Sigmoid colon (tissue), 7 donors: ENCODE data around the gene PADI1. TPM values are rescaled to one million over a fixed set of nuclear protein-coding genes. Genes with fewer than 3 reads are reported as not detected.

Source experiments
- DNase-seq: peaks from one replicate; pipeline ENCODE4 v3.0.0-alpha.2; 2019
- H3K27ac ChIP-seq, 4 donors: fragments of 200-600 bp; sonication (generic); one replicate each; pipeline ENCODE4 v1.5.1; 2016 to 2019; ENCODE audit warnings: mild to moderate bottlenecking in 1 of 4
- H3K27me3 ChIP-seq, 3 donors: fragments of 200-600 bp; sonication (generic); one replicate each; pipeline ENCODE4 v1.5.1; 2019; ENCODE audit warnings: mild to moderate bottlenecking in 1 of 3
- H3K36me3 ChIP-seq, 4 donors: fragments of 200-600 bp; sonication (generic); one replicate each; pipeline ENCODE4 v1.5.1; 2016 to 2019
- H3K4me1 ChIP-seq, 4 donors: fragments of 200-600 bp; sonication (generic); one replicate each; pipeline ENCODE4 v1.5.1; 2017 to 2019
- H3K4me3 ChIP-seq, 4 donors: fragments of 200-600 bp; sonication (generic); one replicate each; pipeline ENCODE4 v1.5.1; 2017 to 2019; ENCODE audit warnings: mild to moderate bottlenecking in 2 of 4, moderate library complexity in 1 of 4
- H3K9me3 ChIP-seq, 4 donors: fragments of 200-600 bp in 3 of 4; sonication (generic) in 3 of 4; one replicate each; pipeline versions ENCODE4 v1.5.1 to v1.6.1; 2013 to 2019
- CTCF ChIP-seq, 4 experiments: fragments of 450-650 bp in 3 of 4; fragments of 200-600 bp in 1 of 4; IDR thresholded peaks; one replicate each; pipeline ENCODE4 v1.5.1; 2016 to 2019; ENCODE audit warnings: antibody characterized with exemption in 4 of 4, mild to moderate bottlenecking in 3 of 4, moderate library complexity in 2 of 4
- EP300 ChIP-seq, 4 donors: sonication (generic); formaldehyde crosslinking; IDR thresholded peaks; one replicate each; pipeline ENCODE4 v1.6.1; 2017; ENCODE audit warnings: antibody characterized with exemption in 4 of 4
- POLR2A ChIP-seq, 2 donors: fragments of 450-650 bp; IDR thresholded peaks; one replicate each; pipeline ENCODE4 v1.6.1; 2016; ENCODE audit warnings: antibody characterized with exemption in 2 of 2, mild to moderate bottlenecking in 2 of 2, moderate library complexity in 2 of 2
- POLR2AphosphoS5 ChIP-seq, 4 donors: sonication (generic); formaldehyde crosslinking; IDR thresholded peaks; one replicate each; pipeline ENCODE4 v1.6.1; 2017; ENCODE audit warnings: antibody characterized with exemption in 4 of 4
- WGBS, 2 donors: extraction: QIAGEN DNeasy Blood & Tissue Kit; methylation state at CpG; one replicate each; pipeline ENCODE4 v1.1.7; 2013; 5-methylcytosine and 5-hydroxymethylcytosine counted together
- intact Hi-C: fragments of 100-400 bp; cut with DNase I; formaldehyde crosslinking; loops from one replicate; pipeline ENCODE4 v1.15.1; 2023
- polyA plus RNA-seq, 3 donors: library from polyadenylated mRNA; stranded (reverse); fragments of 200-250 nt; gene quantifications; one replicate each; pipeline ENCODE4 v1.2.3, GENCODE V29; 2013
- total RNA-seq, 4 donors: library from RNA; depleted of rRNA; stranded (reverse); fragments of >200 nt; gene quantifications; one replicate each; pipeline ENCODE4 v1.1.0, GENCODE V29; 2016
- donor health status: healthy with polysubstance abuse.
- donor health status: Bipolar disorder and iron deficiency.
- donor health status: healthy.

PADI1 gene
- total RNA-seq (not detected), polyA plus RNA-seq (under 1 TPM; under 0.01 to 0.92 (median 0.63) TPM)

- Histone ChIP-seq H3K27me3 (no peaks in the 10 kb centered on the region), H3K4me1 (no peaks in the 10 kb centered on the region), H3K9me3 (no peaks in the 10 kb centered on the region), H3K27ac (no peak within 1 kb of the TSS), H3K4me3 (no peak within 1 kb of the TSS), H3K36me3 (no peaks in the 10 kb centered on the region)
- TF ChIP-seq CTCF (IDR thresholded peaks at IDR 0.05) (no peak), POLR2AphosphoS5 (IDR thresholded peaks at IDR 0.05) (no peak), EP300 (IDR thresholded peaks at IDR 0.05) (no peak), POLR2A (IDR thresholded peaks at IDR 0.05) (no peak)
- intact Hi-C loops: no loop called here
- no peak for DNase-seq
- 73 to 84% methylated on average over 9 of the region's 9 CpGs for WGBS, 2 donors
Observed at GRCh38 chr1:17204546-17205440, at the start of gene PADI1. PADI1 (plus strand) TSS chr1:17205128; CDS start chr1:17205218, 90 bp downstream.

- no peaks in the 10 kb centered on the region for H3K4me1 ChIP-seq
- H3K27ac ChIP-seq: no peak overlapping the region
- peaks cover 2 to 13% (median 10%) of the 10 kb centered on the region in 4 donors for H3K9me3 ChIP-seq
- no peak for DNase-seq
- no peak for TF ChIP-seq POLR2AphosphoS5 (IDR thresholded peaks at IDR 0.05)
- no peak for TF ChIP-seq EP300 (IDR thresholded peaks at IDR 0.05)
- TF ChIP-seq POLR2A (IDR thresholded peaks at IDR 0.05): no peak
- TF ChIP-seq CTCF (IDR thresholded peaks at IDR 0.05): no peak
- intact Hi-C loops: no loop called here
- H3K4me3 ChIP-seq: no peak overlapping the region
- WGBS, 2 donors: 13 to 42% methylated on average over 2 of the region's 2 CpGs
- H3K36me3 ChIP-seq: no peaks in the 10 kb centered on the region
- H3K27me3 ChIP-seq: peaks cover 0 to 5% (median under 1%) of the 10 kb centered on the region in 3 donors
Observed at GRCh38 chr1:17155257-17155920, 49.5 kb upstream of the PADI1 start.

GRCh38 chr1:17156108-17156507, 48.8 kb upstream of the PADI1 start:
- no peaks in the 10 kb centered on the region for H3K27me3 ChIP-seq
- intact Hi-C loops: no loop called here
- DNase-seq: no peak
- 32 to 52% methylated on average over 3 of the region's 3 CpGs for WGBS, 2 donors
- peaks cover 2 to 13% (median 9%) of the 10 kb centered on the region in 4 donors for H3K9me3 ChIP-seq
- no peak overlapping the region for H3K27ac ChIP-seq
- no peaks in the 10 kb centered on the region for H3K4me1 ChIP-seq
- H3K36me3 ChIP-seq: no peaks in the 10 kb centered on the region
- TF ChIP-seq POLR2A (IDR thresholded peaks at IDR 0.05): no peak
- TF ChIP-seq CTCF (IDR thresholded peaks at IDR 0.05): no peak
- TF ChIP-seq EP300 (IDR thresholded peaks at IDR 0.05): no peak
- TF ChIP-seq POLR2AphosphoS5 (IDR thresholded peaks at IDR 0.05): no peak
- H3K4me3 ChIP-seq: no peak overlapping the region

- no peak for TF ChIP-seq CTCF (IDR thresholded peaks at IDR 0.05)
- TF ChIP-seq POLR2A (IDR thresholded peaks at IDR 0.05): no peak
- TF ChIP-seq POLR2AphosphoS5 (IDR thresholded peaks at IDR 0.05): no peak
- no peak for TF ChIP-seq EP300 (IDR thresholded peaks at IDR 0.05)
- intact Hi-C loops: no loop called here
- Histone ChIP-seq H3K9me3 (peaks cover 2 to 8% (median 6%) of the 10 kb centered on the region in 4 donors), H3K4me3 (no peak overlapping the region), H3K36me3 (no peaks in the 10 kb centered on the region), H3K27ac (no peak overlapping the region), H3K4me1 (no peaks in the 10 kb centered on the region), H3K27me3 (no peaks in the 10 kb centered on the region)
- WGBS, 2 donors: 97 to 98% methylated on average over 2 of the region's 2 CpGs
- DNase-seq: no peak
Observed at GRCh38 chr1:17158961-17159360, 46.0 kb upstream of the PADI1 start.
